Neural cell (in vitro differentiated cells): Measurements from ENCODE around the gene SCAP. TPM values are rescaled to one million over a fixed set of nuclear protein-coding genes. Genes with fewer than 3 reads are reported as not detected.

Experiments used
- H2AFZ ChIP-seq: fragments of 200-600, 300-800 bp; sonication (generic), shearing (Covaris generic); 2 replicates; pipeline ENCODE4 v1.6.0; 2014; ENCODE audit warnings: low read depth, mild to moderate bottlenecking, antibody characterized with exemption, low read length, moderate library complexity
- H3F3A ChIP-seq: fragments of 200-600 bp; shearing (Covaris generic); 2 replicates; pipeline ENCODE4 v1.6.1; 2016; ENCODE audit warnings: mild to moderate bottlenecking, moderate library complexity, mixed read lengths, antibody characterized with exemption, low read length; ENCODE audit not compliant: insufficient read depth, poor library complexity, severe bottlenecking
- H3K27ac ChIP-seq: fragments of 200-600, 300-800 bp; sonication (generic), shearing (Covaris generic); 2 replicates; pipeline ENCODE4 v1.5.1; 2014; ENCODE audit warnings: mild to moderate bottlenecking, low read length, moderate library complexity
- H3K27me3 ChIP-seq: fragments of 300-800, 200-600 bp; sonication (generic), shearing (Covaris generic); 2 replicates; pipeline ENCODE4 v1.6.0; 2014; ENCODE audit warnings: mild to moderate bottlenecking, low read depth, low read length, moderate library complexity; ENCODE audit not compliant: insufficient read depth
- H3K36me3 ChIP-seq: fragments of 300-800, 200-600 bp; sonication (generic), shearing (Covaris generic); 2 replicates; pipeline ENCODE4 v1.5.1; 2014; ENCODE audit warnings: mild to moderate bottlenecking, antibody characterized with exemption, low read length, moderate library complexity; ENCODE audit not compliant: insufficient read depth
- H3K4me2 ChIP-seq: fragments of 300-800, 200-600 bp; sonication (generic), shearing (Covaris generic); 2 replicates; pipeline ENCODE4 v1.6.0; 2014; ENCODE audit warnings: mild to moderate bottlenecking, low read length
- H3K4me3 ChIP-seq: fragments of 300-800, 200-600 bp; sonication (generic), shearing (Covaris generic); 2 replicates; pipeline ENCODE4 v1.5.1; 2014; ENCODE audit warnings: mild to moderate bottlenecking, low read length, moderate library complexity
- H3K79me2 ChIP-seq: fragments of 200-600 bp; shearing (Covaris generic); replicated peaks from 2 replicates; pipeline ENCODE4 v1.6.0; 2014; ENCODE audit warnings: mild to moderate bottlenecking, low read length, moderate library complexity; ENCODE audit not compliant: insufficient read depth
- H3K9ac ChIP-seq: fragments of 300-800, 200-600 bp; sonication (generic), shearing (Covaris generic); 2 replicates; pipeline ENCODE4 v1.6.1; 2016; ENCODE audit warnings: mild to moderate bottlenecking, low read length, mixed read lengths
- H3K9me2 ChIP-seq: fragments of 200-600 bp; shearing (Covaris generic); 2 replicates; pipeline ENCODE4 v1.6.1; 2016; ENCODE audit warnings: mild to moderate bottlenecking, low read length, mixed read lengths; ENCODE audit not compliant: insufficient read depth
- H3K9me3 ChIP-seq: fragments of 200-600, 300-800 bp; sonication (generic), shearing (Covaris generic); 2 replicates; pipeline ENCODE4 v1.6.1; 2016; ENCODE audit warnings: mild to moderate bottlenecking, mixed run types, low read length, moderate library complexity, mixed read lengths
- H4K20me1 ChIP-seq: fragments of 200-600 bp; shearing (Covaris generic); 2 replicates; pipeline ENCODE4 v1.6.1; 2016; ENCODE audit warnings: mild to moderate bottlenecking, mixed run types; ENCODE audit not compliant: insufficient read depth
- CTCF ChIP-seq: fragments of 450-650 bp; IDR thresholded peaks from 2 replicates; pipeline ENCODE4 v1.5.1; 2014; ENCODE audit warnings: antibody characterized with exemption, mild to moderate bottlenecking, moderate library complexity; ENCODE audit not compliant: poor library complexity, severe bottlenecking
- EP300 ChIP-seq: fragments of 450-650 bp; conservative IDR thresholded peaks from 2 replicates; pipeline ENCODE4 v1.6.1; 2014; ENCODE audit warnings: antibody characterized with exemption, mild to moderate bottlenecking, moderate library complexity; ENCODE audit not compliant: poor library complexity, severe bottlenecking
- EZH2 ChIP-seq: fragments of 200-600, 300-800 bp; shearing (Covaris generic), sonication (generic); IDR thresholded peaks from 2 replicates; pipeline ENCODE4 v1.6.1; 2014; ENCODE audit warnings: antibody characterized with exemption, low read length, borderline replicate concordance, mild to moderate bottlenecking; ENCODE audit not compliant: insufficient read depth, poor library complexity, severe bottlenecking
- MXI1 ChIP-seq: fragments of 450-650 bp; conservative IDR thresholded peaks from 2 replicates; pipeline ENCODE4 v1.6.1; 2014; ENCODE audit warnings: antibody characterized with exemption, mild to moderate bottlenecking; ENCODE audit not compliant: poor library complexity, severe bottlenecking
- POLR2AphosphoS5 ChIP-seq: IDR thresholded peaks from 2 replicates; pipeline ENCODE4 v1.6.1; 2012
- RAD21 ChIP-seq: fragments of 450-650 bp; conservative IDR thresholded peaks from 2 replicates; pipeline ENCODE4 v1.6.1; 2014; ENCODE audit warnings: antibody characterized with exemption, mild to moderate bottlenecking, moderate library complexity
- REST ChIP-seq: IDR thresholded peaks from 2 replicates; pipeline ENCODE4 v1.6.1; 2012; ENCODE audit warnings: borderline replicate concordance
- SMC3 ChIP-seq: fragments of 450-650 bp; conservative IDR thresholded peaks from 2 replicates; pipeline ENCODE4 v1.6.1; 2014; ENCODE audit warnings: antibody characterized with exemption, mild to moderate bottlenecking, moderate library complexity; ENCODE audit not compliant: poor library complexity
- TAF1 ChIP-seq: IDR thresholded peaks from 2 replicates; pipeline ENCODE4 v1.6.1; 2012; ENCODE audit warnings: low read depth
- polyA plus RNA-seq: library from polyadenylated mRNA; depleted of rRNA; stranded (reverse); fragments of >200 nt; gene quantifications from 2 replicates; pipeline ENCODE4 v1.2.3, GENCODE V29; 2014

The SCAP gene
- polyA plus RNA-seq, 1 donor from 2014 or later: 58.0 TPM

- no peaks in the 10 kb centered on the region for H3K9me3 ChIP-seq
- no peak overlapping the region for H2AFZ ChIP-seq
- H3K36me3 ChIP-seq: no peaks in the 10 kb centered on the region
- H3K4me3 ChIP-seq: no peak overlapping the region
- H3K9me2 ChIP-seq: no peaks in the 10 kb centered on the region
- no peaks in the 10 kb centered on the region for H4K20me1 ChIP-seq
- no peak overlapping the region for H3K4me2 ChIP-seq
- H3F3A ChIP-seq: no peaks in the 10 kb centered on the region
- no peaks in the 10 kb centered on the region for H3K27me3 ChIP-seq
- peaks cover 33% of the 10 kb centered on the region for H3K79me2 ChIP-seq
- H3K27ac ChIP-seq: no peak overlapping the region
- H3K9ac ChIP-seq: no peak overlapping the region
- no peak for TF ChIP-seq RAD21
- no peak for TF ChIP-seq REST
- no peak for TF ChIP-seq EP300
- TF ChIP-seq TAF1: no peak
- TF ChIP-seq SMC3: no peak
- TF ChIP-seq POLR2AphosphoS5: no peak
- TF ChIP-seq EZH2: no peak
- TF ChIP-seq MXI1: no peak
- TF ChIP-seq CTCF: no peak
Observed at GRCh38 chr3:47385007-47385406, 90.7 kb downstream of the SCAP start.

- no peaks in the 10 kb centered on the region for H3F3A ChIP-seq
- no peak overlapping the region for H3K4me2 ChIP-seq
- TF ChIP-seq EP300 (no peak), SMC3 (no peak), POLR2AphosphoS5 (no peak), RAD21 (no peak), EZH2 (no peak), CTCF (no peak), TAF1 (no peak), MXI1 (no peak), REST (no peak)
- no peak overlapping the region for H3K4me3 ChIP-seq
- no peak overlapping the region for H3K9ac ChIP-seq
- no peaks in the 10 kb centered on the region for H4K20me1 ChIP-seq
- H3K9me2 ChIP-seq: no peaks in the 10 kb centered on the region
- no peak overlapping the region for H2AFZ ChIP-seq
- no peak overlapping the region for H3K27ac ChIP-seq
- peaks cover 33% of the 10 kb centered on the region for H3K79me2 ChIP-seq
- no peaks in the 10 kb centered on the region for H3K9me3 ChIP-seq
- H3K27me3 ChIP-seq: no peaks in the 10 kb centered on the region
- no peaks in the 10 kb centered on the region for H3K36me3 ChIP-seq
Observed at GRCh38 chr3:47384425-47384824, 91.3 kb downstream of the SCAP start.
